GDM1 (cell line): Measurements from ENCODE around the gene CDCA4.
"Not testable (repeated sequence)": the region's sequence is repeated elsewhere in the genome, so short reads cannot be mapped to it uniquely, and the experiment has no call there.

ENCODE experiments used
- DNase-seq: peaks from one replicate; lab custom pipeline; 2025; lab: John Stamatoyannopoulos, UW

Gene CDCA4

DNA sequence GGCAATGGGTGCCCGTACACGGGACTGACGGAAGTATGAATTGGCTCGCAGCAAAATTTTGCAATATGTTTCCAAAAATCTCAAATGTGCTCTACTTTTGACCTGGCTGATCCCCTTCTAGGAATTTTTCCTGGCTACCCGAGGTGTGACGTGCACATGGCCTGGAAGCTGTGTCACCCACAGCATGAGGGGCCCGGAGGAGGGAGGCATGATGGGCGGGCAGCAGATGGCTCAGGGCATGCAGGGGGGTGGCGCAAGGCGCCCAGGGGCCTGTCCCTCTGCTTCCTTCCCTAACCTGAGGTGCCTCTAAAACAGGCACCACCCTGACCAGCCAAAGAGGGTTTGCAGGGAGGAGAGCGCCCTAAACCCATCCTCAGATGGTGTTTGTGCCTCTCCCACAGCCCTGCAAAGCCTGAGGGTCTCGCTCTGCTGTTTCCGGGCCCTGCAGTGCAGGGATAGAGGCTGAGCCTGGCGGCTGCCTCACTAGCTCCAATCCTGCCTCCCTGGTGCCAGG is 37.7 kb upstream of the CDCA4 start:
- DNase-seq, result no peak

DNA sequence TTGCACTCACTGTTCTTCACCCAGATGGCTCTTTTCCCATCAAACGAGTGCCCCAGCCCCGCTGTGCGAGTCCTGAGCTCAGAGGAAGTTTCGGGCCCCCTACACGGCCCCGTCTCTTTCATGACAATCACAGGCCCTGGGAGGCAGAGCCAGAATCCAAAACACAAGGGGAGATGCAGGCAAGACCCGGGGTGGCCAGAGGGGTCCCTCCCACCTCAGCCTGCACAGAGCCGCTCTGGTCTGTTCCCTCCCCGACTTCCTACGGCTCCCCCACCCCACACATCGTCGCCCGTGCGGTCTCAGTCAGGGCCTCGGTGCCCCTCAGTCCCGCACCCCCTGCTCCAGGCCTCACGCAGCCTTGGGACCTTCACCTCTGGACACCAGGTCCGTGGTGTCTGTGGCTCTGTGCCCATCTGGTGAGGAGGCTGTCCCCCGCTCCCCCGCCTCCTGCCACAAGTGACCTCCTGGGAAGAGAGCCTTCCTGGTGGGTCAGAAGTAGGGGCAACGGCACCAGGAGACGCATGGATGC is 35.5 kb upstream of the CDCA4 start:
- DNase-seq, result no peak

GRCh38 chr14:105055736-105056302 is 34.9 kb upstream of the CDCA4 start:
- no peak for DNase-seq

GRCh38 chr14:105055334-105055733 is 34.5 kb upstream of the CDCA4 start:
- no peak for DNase-seq

- no peak for DNase-seq
Observed at GRCh38 chr14:105053996-105054395, 33.1 kb upstream of the CDCA4 start.

DNA sequence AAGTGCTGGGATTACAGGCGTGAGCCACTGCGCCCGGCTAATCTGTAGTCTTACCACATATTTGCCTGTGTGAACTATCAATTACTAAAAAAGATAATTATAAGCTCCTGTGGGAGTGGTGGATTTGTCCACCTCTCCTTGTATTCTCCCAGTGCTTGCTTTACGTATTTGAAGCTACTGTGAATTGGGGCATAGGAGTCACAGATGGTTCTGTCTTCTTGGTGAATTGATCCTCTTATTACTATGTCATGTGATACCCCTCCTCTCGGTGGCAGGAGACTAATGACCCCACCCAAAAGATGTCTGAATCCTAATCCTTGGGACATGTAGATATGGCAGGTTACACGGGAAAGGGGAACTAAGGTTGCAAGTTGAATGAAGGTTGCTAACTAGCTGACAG is 32.5 kb upstream of the CDCA4 start:
- no peak for DNase-seq

- DNase-seq, result no peak
Observed at GRCh38 chr14:105052110-105052458, 31.2 kb upstream of the CDCA4 start.

DNA sequence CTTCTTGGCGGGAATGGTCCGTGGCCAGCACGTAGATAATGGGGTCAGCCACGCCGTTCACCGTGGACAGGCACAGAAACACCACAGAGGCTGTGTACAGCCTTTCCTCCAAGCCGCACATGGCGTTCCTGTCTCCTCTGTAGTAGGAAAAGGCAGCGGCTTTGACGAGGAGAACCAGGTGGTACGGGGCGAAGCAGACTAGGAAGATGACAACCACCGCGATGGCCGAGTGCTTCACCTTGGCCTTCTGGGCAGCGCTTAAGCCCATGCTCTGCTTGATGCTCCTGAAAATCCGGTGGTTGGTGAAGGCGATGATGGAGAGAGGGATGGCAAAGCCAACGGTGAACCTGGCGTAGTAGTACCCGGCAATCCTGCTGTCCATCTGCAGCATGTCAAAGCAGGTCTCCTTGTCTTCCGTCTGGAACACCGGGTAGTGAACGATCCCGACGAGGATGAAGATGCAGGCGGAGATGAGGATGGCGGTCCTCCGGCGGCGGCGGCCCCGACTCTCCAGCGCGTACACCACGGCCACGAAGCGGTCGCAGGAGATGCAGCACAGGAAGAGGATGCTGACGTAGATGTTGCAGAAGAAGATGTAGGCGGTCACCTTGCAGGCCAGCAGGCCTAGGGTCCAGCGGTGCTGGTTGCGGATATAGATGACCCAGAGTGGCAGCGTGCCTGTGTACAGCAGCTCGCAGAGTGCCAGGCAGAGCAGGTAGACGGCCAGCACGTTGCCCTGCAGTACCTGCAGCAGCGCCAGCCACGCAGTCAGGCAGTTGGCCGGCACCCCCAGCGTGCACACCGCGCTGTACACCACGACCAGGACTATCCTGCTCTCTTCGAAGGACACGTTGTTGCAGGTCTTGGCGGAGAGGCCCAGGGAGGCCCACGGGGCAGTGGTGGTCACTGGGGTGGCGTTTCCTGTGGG is 30.6 kb upstream of the CDCA4 start:
- DNase-seq, result no peak

DNA sequence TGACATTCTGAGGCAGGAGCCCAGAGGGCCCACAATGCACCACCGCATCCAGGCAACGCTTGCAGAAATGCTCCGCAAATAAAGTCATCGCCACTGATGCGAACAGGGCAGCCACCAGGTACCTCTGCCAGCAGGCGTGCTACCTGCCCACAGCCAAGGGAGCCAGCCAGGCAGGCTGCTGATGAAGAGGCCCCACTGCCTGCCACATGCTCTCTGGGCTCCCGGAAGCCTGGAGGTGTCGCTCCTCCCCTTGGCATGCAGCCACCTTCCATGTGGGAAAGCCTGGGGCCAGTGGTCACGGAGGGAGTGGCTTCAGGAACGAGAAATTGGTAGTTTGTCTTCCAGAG is 29.6 kb upstream of the CDCA4 start:
- no peak for DNase-seq

- DNase-seq, result no peak
Observed at GRCh38 chr14:105049753-105050550, 29.1 kb upstream of the CDCA4 start.

DNA sequence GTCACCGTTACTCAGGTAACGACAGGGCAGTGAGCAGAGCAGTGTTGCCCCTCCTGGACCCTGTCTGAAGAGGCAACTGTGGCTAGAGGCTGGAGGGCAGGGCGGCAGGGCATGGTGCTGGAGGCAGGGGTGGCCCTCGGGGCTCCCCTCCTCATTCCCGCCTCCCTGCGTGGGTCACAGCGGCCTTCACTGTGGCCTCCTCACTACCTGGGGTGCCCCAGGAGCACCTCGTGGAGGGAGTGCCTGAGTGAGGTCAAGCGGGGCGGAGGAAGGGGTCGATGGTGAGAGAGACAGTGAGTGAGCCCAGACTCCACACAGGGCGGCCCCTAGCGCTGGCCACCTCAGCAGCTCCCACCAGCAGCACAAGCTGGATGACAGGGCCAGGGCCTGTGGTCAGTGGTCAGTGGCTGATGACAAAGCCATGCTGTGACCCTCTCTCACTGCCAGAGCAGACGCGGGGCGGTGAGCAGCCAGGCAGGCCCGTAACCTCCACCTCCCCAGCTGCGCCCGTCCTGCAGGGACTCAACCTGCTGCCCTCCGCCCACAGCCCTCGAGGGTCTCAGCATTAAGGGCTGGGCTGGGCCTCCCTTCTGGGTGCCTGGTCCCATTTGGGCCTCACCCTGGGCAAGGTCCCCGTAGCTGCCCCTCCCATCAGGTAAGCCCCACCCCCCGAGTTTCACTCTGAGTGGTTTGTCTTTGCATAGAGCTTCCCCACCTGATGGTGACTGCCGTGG is 26.6 kb upstream of the CDCA4 start:
- no peak for DNase-seq

- DNase-seq, result no peak
Observed at GRCh38 chr14:105046891-105047282, 26.0 kb upstream of the CDCA4 start.

- peak; percentile 85 for DNase-seq
Observed at GRCh38 chr14:105045710-105046326, 24.9 kb upstream of the CDCA4 start.

- no peak for DNase-seq
Observed at GRCh38 chr14:105043641-105044040, 22.8 kb upstream of the CDCA4 start.

DNA sequence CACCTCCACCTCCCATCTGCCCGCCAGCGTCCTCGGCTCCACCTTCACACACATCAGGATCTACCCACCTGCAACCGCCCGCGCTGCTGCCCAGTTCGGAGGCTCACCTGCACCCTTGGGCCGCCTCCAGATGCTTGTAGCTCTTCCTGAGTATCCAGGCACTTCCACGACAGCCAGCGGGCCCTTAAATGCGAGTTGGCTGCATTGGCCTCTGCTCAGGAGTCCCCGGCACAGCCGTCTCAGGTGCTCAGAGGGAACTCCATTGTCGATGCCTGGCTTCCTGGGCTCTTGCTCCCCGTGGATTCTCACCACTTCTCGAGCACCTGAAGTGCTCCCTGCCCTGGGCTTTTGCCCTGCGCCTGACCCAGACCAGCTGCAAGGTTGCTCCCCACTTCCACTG is 21.9 kb upstream of the CDCA4 start:
- no peak for DNase-seq

DNA sequence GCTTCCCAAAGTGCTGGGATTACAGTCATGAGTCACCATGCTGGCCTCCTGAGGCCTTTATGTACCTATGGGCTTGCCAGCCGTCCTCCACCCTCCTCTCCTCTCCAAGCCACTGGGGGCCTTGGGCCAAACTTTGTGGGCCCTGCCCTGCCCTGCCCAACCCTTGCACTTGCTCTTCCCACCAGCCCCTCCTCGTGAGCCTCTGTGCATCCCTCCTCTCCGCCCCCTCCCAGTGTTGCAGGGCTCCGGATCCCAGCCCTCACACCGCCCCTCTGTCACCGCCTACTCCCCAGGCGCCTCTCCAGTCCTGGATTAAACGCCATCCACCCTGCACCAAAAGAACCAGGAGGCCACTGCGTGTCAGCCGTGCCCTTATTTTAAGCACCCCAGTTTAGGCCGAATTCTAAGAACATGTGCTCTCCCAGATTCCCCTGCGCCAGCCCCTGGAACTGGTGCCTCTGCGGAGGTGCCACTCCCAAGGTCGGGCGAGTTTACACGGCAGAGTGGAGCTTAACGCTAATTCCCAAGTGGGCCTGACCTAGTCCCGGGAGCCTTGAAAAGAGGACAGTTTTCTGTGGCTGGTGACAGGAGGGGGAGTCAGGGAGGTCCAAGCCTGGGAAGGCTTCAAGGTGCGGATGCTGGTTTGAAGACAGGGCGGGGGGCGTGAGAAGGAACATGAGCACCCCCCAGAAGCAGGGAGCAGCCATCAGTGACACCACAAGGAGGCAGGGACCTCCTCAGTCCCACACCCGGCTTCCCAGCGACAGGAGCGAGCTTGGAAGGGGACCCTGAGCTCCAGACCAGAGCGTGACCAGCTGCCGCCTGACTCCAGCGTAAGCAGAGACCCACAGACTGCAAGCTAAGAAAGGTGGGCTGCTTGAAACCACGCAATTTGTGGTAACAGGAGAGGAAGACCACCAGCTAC is 21.2 kb upstream of the CDCA4 start:
- DNase-seq, result no peak

DNA sequence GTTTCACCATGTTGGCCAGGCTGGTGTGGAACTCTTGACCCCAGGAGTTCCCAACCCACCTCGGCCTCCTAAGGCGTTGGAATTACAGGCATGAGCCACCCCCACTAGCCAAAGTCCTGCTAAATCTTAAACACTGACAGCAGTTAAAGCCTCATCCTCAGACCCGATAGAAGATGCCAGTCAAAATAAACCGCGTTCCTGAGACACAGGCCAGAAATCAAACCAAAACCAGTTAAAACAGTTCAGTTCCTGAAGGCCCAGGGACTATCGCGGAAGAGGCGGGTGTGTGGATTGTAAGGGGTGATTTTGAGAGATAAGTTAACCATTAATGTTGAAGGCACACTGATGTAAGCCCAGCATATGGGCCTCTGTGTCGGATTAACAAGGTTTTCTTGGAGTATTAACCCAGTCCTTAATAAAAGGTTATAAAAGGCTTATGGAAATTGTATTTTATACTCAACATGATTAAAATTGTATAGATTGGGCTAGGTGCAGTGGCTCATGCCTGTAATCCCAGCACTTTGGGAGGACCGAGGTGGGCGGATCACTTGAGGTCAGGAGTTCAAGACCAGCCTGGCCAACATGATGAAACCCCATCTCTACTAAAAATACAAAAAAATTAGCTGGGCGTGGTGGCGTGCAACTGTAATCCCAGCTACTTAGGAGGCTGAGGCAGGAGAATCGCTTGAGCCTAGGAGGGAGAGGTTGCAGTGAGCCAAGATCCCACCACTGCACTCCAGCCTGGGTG is 18.7 kb upstream of the CDCA4 start:
- no peak for DNase-seq

DNA sequence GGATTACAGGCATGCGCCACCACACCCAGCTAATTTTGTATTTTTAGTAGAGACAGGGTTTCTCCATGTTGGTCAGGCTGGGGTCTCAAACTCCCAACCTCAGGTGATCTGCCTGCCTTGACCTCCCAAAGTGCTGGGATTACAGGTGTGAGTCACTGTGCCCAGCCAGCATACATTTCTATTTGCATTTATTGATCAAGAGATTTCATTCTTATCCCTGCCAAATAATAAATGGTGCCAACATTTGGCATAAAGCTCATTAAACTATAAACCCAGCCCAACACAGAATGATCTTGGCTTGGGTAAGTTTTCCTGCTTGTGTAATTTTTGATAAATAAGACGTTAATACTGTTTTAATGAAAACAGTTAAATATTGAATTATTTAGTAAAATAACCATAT is 14.7 kb upstream of the CDCA4 start:
- not testable (repeated sequence) for DNase-seq

DNA sequence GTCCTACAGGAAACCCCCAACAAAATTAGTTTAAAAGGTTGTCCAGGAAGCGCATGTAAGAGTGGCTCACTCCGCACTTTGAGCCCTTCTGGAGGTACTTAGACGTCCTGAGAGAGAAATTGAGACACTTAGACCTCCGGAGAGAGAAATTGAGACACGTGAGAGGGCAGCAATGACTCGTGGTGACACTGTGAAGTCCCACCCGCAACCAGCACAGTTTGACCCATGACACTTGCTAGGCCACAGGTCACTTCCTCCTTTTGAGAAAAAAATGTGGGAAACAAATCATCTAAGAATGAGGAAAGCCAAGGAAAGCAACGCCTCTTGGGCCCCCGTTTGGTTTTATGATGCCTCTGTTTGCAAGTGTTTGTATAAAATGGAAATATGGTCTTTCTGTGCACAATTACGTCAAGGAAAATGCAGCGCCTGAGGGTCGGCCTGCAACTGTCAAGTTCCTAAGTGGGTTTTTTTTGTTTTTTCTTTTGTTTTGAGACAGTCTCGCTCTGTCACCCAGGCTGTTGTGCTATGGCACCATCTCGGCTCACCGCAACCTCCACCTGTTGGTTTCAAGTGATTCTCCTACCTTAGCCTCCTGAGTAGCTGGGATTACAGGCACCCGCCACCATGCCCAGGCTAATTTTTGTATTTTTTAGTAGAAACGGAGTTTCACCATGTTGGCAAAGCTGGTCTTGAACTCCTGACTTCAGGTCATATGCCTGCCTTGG is 13.6 kb upstream of the CDCA4 start:
- DNase-seq, result no peak
